Subcutaneous abdominal adipose tissue (tissue), 5 donors: ENCODE results near the gene ALOX5.

Experiments
- H3K27ac ChIP-seq: one replicate; pipeline ENCODE4 v1.7.0; 2013; ENCODE audit warnings: low read depth, mild to moderate bottlenecking, inconsistent platforms, low read length, moderate library complexity
- H3K27me3 ChIP-seq, 5 donors: one replicate each; pipeline ENCODE4 v1.7.0; 2013; ENCODE audit warnings: low read length in 5 of 5, inconsistent platforms in 1 of 5; ENCODE audit not compliant: control insufficient read depth in 5 of 5, insufficient read depth in 4 of 5
- H3K36me3 ChIP-seq, 5 donors: one replicate each; pipeline ENCODE4 v1.7.0; 2013; ENCODE audit warnings: low read length in 5 of 5; ENCODE audit not compliant: control insufficient read depth in 5 of 5, insufficient read depth in 5 of 5
- H3K4me1 ChIP-seq, 5 donors: one replicate each; pipeline ENCODE4 v1.7.0; 2013; ENCODE audit warnings: low read length in 5 of 5, mild to moderate bottlenecking in 3 of 5, moderate library complexity in 1 of 5; ENCODE audit not compliant: control insufficient read depth in 5 of 5, insufficient read depth in 5 of 5
- H3K4me3 ChIP-seq, 5 donors: one replicate each; pipeline ENCODE4 v1.7.0; 2013; ENCODE audit warnings: low read length in 5 of 5, low read depth in 1 of 5
- H3K9ac ChIP-seq, 5 donors: one replicate each; pipeline ENCODE4 v1.7.0; 2013; ENCODE audit warnings: low read length in 5 of 5, mild to moderate bottlenecking in 4 of 5, moderate library complexity in 3 of 5
- H3K9me3 ChIP-seq, 5 donors: one replicate each; pipeline ENCODE4 v1.7.0; 2013; ENCODE audit warnings: low read length in 5 of 5; ENCODE audit not compliant: control insufficient read depth in 5 of 5
- donor health status: healthy.
- donor health status: healthy.
- donor health status: healthy.
- donor health status: healthy.
- donor health status: healthy.

The ALOX5 gene

DNA sequence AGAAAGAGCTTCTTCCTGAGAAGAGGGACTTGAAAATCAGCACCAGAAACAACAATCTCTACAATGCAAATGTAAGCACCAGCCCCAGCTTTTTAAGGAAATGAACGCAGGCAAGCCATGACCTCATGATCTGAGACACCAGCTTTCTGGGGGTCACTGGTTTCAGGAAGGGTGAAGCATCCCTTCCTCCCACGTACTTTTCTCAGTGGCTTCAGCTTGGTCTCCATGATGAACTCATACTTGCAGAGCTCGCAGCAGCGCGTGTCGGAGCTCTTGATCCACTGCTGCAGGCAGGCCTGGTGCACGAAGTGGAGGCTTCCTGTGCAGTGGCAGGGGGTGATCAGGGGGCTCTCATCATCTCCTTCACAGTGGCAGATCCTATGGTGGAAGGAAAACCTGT, 87.0 kb downstream of the ALOX5 start:
- no peaks in the 10 kb centered on the region for H3K27me3 ChIP-seq
- H3K9ac ChIP-seq = no peak overlapping the region
- no peak overlapping the region for H3K4me3 ChIP-seq
- H3K36me3 ChIP-seq = peaks cover 7 to 63% (median 47%) of the 10 kb centered on the region in 5 donors
- H3K27ac ChIP-seq = no peak overlapping the region
- H3K4me1 ChIP-seq = peaks cover 0 to 20% (median 8%) of the 10 kb centered on the region in 5 donors
- no peaks in the 10 kb centered on the region for H3K9me3 ChIP-seq

DNA sequence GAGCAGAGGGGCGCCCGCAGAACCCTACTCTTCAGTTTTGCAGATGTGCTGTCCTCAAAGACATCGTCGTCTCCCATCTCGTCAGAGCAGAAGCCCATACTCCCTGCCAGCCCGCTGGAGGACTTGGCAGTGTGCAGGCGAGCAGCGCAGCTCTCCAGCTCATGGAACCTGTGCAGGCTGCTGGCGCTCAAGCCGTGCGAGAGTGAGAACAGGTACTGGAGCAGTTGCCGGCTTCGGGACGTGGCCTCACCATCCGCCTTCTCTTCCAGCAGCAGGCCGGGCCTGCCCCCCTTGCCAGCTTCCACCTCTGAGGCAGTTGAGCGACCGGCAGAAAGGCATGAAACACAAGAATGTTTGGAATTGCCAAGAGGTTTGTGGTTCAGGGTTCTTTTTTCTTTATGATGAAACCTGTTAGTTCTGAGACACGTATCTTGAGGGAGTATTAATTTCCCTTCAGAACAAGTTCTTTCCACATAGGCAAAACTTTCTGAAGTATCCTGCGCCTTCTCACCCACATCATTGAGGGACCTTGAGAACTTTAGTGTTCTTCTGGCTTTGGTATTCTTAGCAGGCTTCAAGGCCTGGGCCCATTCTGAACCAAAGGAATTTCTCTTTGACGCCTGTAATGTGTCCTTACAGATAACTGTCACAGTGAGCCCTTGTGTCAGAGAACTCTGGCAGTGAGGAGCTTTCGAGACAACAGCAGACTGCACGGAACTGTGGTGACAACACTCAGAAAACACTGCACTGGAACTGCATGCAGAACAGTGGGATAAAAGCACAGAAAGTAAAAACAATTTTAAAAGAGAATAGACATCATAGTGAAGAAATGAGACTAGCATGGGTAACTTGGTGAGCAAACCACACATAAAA, 89.5 kb downstream of the ALOX5 start:
- no peak overlapping the region for H3K4me3 ChIP-seq
- H3K27me3 ChIP-seq = no peaks in the 10 kb centered on the region
- H3K27ac ChIP-seq = no peak overlapping the region
- peaks cover 0 to 20% (median 8%) of the 10 kb centered on the region in 5 donors for H3K4me1 ChIP-seq
- no peaks in the 10 kb centered on the region for H3K9me3 ChIP-seq
- H3K9ac ChIP-seq = no peak overlapping the region
- peaks cover 3 to 41% (median 27%) of the 10 kb centered on the region in 5 donors for H3K36me3 ChIP-seq

DNA sequence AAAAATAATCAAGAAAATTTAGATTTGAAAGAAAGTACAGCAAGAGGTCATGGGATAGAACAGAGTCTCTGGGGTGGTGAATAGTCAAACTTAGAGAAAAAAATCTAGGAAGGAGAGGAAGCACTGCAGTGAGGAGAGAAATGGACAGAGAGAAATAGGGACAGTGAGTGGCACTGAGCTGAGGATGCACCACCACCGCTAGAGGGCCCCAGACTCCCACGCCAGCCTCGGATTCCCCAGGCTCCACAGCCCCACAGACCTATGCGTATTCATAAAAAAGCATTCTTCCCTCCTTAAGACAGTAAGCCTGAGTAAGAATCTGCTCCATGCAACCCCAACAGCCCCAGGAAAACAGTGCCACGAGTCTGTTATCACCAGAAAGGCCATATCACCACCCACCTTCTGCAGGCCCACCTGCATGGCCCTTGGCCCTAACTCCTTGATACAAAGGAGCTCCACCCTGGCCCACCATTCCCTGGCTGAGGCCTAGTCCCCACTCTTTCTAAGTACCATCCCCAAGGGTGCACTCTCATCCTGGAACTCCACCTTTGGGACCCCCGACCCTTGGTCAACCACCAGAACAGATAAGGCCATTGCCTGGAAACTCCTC, 91.0 kb downstream of the ALOX5 start:
- Histone ChIP-seq H3K27ac (no peak overlapping the region), H3K36me3 (peaks cover 3 to 27% (median 16%) of the 10 kb centered on the region in 5 donors), H3K9ac (no peak overlapping the region), H3K4me1 (peaks cover 0 to 21% (median 10%) of the 10 kb centered on the region in 5 donors), H3K9me3 (no peaks in the 10 kb centered on the region), H3K4me3 (no peak overlapping the region), H3K27me3 (no peaks in the 10 kb centered on the region)

DNA sequence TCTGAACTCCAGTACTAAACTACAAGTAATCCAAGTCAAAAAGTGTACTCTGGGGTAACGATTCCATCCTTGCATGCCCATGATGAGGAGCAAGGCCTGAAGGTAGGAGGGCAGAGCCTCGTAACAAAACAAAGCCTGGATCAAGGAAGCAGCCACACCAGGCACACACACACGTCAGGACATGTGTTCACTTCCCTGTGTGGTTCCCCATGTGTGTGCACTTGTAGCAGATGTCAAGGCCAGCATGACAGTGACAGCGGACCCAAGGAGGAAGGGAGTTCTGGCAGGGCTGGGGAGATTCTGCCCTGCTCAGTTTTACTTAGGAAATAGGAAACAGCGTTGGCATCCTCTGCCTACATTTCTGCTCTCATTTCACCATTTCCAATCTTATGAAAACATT, 92.8 kb downstream of the ALOX5 start:
- Histone ChIP-seq H3K9me3 (no peaks in the 10 kb centered on the region), H3K36me3 (peaks cover 0 to 14% (median 5%) of the 10 kb centered on the region in 5 donors), H3K27ac (no peak overlapping the region), H3K4me3 (no peak overlapping the region), H3K9ac (no peak overlapping the region), H3K4me1 (peaks cover 3 to 29% (median 28%) of the 10 kb centered on the region in 5 donors), H3K27me3 (no peaks in the 10 kb centered on the region)

GRCh38 chr10:45468079-45468478, 94.1 kb downstream of the ALOX5 start:
- no peak overlapping the region for H3K9ac ChIP-seq
- peaks cover 0 to 11% (median 3%) of the 10 kb centered on the region in 5 donors for H3K36me3 ChIP-seq
- H3K27ac ChIP-seq = no peak overlapping the region
- H3K4me3 ChIP-seq = no peak overlapping the region
- H3K4me1 ChIP-seq = peaks cover 4 to 30% (median 27%) of the 10 kb centered on the region in 5 donors
- no peaks in the 10 kb centered on the region for H3K9me3 ChIP-seq
- H3K27me3 ChIP-seq = no peaks in the 10 kb centered on the region

DNA sequence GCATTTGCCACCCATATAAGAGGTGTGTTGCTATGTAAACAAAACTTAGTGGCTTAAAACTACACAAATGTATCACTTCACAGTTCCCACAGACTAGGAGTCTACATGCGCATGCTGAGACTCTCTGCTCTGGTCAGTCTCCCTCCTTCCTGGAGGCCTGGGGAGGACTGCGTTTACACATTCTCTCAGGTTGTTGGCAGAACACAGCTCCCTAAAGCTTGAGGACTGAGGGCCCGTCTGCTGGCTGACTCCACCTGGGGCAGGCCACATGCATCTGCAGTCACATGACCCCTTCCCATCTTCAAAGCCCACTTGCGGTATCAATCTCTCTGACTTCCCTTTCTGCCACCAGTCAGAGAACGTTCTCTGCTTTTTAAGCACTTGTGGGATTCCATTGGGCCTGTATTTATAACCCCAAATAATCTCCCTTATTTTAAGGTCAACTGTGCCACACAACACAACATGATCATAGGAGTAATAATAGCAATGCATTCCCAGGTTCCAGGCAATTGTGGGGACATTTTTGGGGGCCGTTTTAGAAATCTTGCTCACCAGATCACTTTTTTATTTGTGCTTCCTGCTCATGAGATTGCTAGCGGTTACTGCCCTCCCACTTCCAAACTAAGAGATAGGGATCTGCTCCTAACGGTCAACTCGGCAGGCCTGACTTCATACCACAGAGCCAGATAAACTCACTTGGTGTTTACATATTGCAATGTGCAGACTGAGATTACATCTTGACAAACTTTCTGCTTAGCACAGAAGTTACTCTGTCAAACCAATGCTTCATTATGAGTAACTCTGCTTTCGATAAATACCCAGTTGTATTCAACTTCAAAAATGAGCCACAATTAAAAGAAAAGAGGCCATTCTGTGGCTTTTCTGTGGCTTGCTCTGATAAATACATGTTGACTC, 96.3 kb downstream of the ALOX5 start:
- H3K9me3 ChIP-seq = no peaks in the 10 kb centered on the region
- no peaks in the 10 kb centered on the region for H3K36me3 ChIP-seq
- H3K27ac ChIP-seq = no peak overlapping the region
- H3K4me3 ChIP-seq = no peak overlapping the region
- H3K27me3 ChIP-seq = no peaks in the 10 kb centered on the region
- H3K9ac ChIP-seq = no peak overlapping the region
- peaks cover 4 to 31% (median 23%) of the 10 kb centered on the region in 5 donors for H3K4me1 ChIP-seq

GRCh38 chr10:45471059-45471458, 97.0 kb downstream of the ALOX5 start:
- H3K9me3 ChIP-seq = no peaks in the 10 kb centered on the region
- H3K9ac ChIP-seq = no peak overlapping the region
- no peak overlapping the region for H3K27ac ChIP-seq
- H3K27me3 ChIP-seq = no peaks in the 10 kb centered on the region
- no peaks in the 10 kb centered on the region for H3K36me3 ChIP-seq
- H3K4me1 ChIP-seq = peaks cover 4 to 31% (median 23%) of the 10 kb centered on the region in 5 donors
- no peak overlapping the region for H3K4me3 ChIP-seq

GRCh38 chr10:45471531-45472310, 97.7 kb downstream of the ALOX5 start:
- Histone ChIP-seq H3K27me3 (no peaks in the 10 kb centered on the region), H3K27ac (no peak overlapping the region), H3K9ac (no peak overlapping the region), H3K4me3 (no peak overlapping the region), H3K4me1 (peaks cover 4 to 31% (median 23%) of the 10 kb centered on the region in 5 donors), H3K9me3 (no peaks in the 10 kb centered on the region), H3K36me3 (no peaks in the 10 kb centered on the region)

DNA sequence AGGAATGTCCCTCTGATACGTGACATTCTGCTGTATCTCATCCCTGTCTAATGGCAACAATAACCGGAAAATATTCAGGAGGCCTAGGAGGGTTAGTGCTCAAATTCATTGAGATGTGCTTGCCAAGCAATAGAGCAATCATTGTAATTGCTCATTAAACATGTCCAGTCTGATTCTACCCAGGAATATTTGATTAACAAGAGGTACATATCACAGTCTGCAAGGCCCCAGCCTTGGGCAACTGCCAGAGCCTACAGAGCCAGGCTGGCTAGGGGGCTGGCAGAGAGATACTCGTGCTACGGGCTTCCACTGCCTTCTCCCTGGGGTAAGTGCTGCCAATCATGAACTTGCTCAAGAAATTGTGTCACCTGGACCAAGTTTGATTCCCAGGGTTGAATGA, 99.1 kb downstream of the ALOX5 start:
- Histone ChIP-seq H3K27ac (no peak overlapping the region), H3K4me1 (peaks cover 4 to 31% (median 23%) of the 10 kb centered on the region in 5 donors)

More for the DNA sequence above, 99.1 kb downstream of the ALOX5 start:
- H3K4me3 ChIP-seq = no peak overlapping the region
- H3K36me3 ChIP-seq = no peaks in the 10 kb centered on the region
- no peak overlapping the region for H3K9ac ChIP-seq
- peaks cover 0 to 4% (median 0%) of the 10 kb centered on the region in 5 donors for H3K9me3 ChIP-seq
- H3K27me3 ChIP-seq = no peaks in the 10 kb centered on the region
